SK-N-MC (cell line): ENCODE data around the gene OR2J2.
"Not testable (repeated sequence)": the region's sequence is repeated elsewhere in the genome, so short reads cannot be mapped to it uniquely, and the experiment has no call there.

ENCODE experiments used
- DNase-seq: peaks from one replicate; pipeline ENCODE4 v3.0.0-alpha.2; 2011; ENCODE audit warnings: low read depth, low spot score
- H3K27ac ChIP-seq: fragments of 200-600 bp; sonication (generic); 2 replicates; pipeline ENCODE4 v1.5.1; 2016; ENCODE audit warnings: mixed run types
- H3K36me3 ChIP-seq: fragments of 200-600 bp; sonication (generic); 2 replicates; pipeline ENCODE4 v1.6.1; 2017; ENCODE audit warnings: antibody characterized with exemption, low read length, mixed read lengths; ENCODE audit not compliant: insufficient read depth
- H3K4me3 ChIP-seq: fragments of 200-600 bp; sonication (generic); 2 replicates; pipeline ENCODE4 v1.5.1; 2016
- H3K9ac ChIP-seq: fragments of 200-600 bp; sonication (generic); 2 replicates; pipeline ENCODE4 v1.8.0; 2017; ENCODE audit warnings: mixed run types, mixed read lengths; ENCODE audit not compliant: insufficient read length
- H3K9me3 ChIP-seq: fragments of 200-600 bp; sonication (generic); 2 replicates; pipeline ENCODE4 v1.6.1; 2017; ENCODE audit warnings: low read depth, mild to moderate bottlenecking, antibody characterized with exemption, low read length, moderate library complexity, mixed read lengths
- EZH2 ChIP-seq: fragments of 200-600 bp; sonication (generic); IDR thresholded peaks from one replicate; pipeline ENCODE4 v1.6.1; 2017; ENCODE audit warnings: antibody characterized with exemption
- FOXP2 ChIP-seq: optimal IDR thresholded peaks from 2 replicates; pipeline ENCODE3; 2011; ENCODE audit warnings: mild to moderate bottlenecking, moderate library complexity; ENCODE audit not compliant: insufficient read depth; ENCODE audit errors: extremely low read length, control extremely low read depth
- POLR2AphosphoS5 ChIP-seq: IDR thresholded peaks from 2 replicates; pipeline ENCODE4 v1.6.1; 2012; ENCODE audit warnings: mild to moderate bottlenecking, low read depth, low read length, borderline replicate concordance

Gene OR2J2

GRCh38 chr6:29153083-29153482, 17.6 kb upstream of the OR2J2 start:
- Histone ChIP-seq H3K4me3 (no peak overlapping the region), H3K27ac (no peak overlapping the region), H3K9me3 (no peaks in the 10 kb centered on the region), H3K9ac (no peak overlapping the region), H3K36me3 (no peaks in the 10 kb centered on the region)
- TF ChIP-seq FOXP2 (no peak), POLR2AphosphoS5 (no peak), EZH2 (no peak)
- DNase-seq = no peak

DNA sequence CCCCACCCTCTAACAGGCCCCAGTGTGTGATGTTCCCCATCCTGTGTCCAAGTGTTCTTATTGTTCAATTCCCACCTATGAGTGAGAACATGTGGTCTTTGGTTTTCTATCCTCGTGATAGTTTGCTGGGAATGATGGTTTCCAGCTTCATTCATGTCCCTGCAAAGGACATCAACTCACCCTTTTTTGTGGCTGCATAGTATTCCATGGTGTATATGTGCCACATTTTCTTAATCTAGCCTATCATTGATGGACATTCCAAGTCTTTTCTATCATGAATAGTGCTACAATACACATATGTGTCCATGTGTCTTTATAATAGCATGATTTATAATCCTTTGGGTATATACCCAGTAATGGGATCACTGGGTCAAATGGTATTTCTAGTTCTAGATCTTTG, 15.5 kb upstream of the OR2J2 start:
- not testable (repeated sequence) for H3K36me3 ChIP-seq, H3K9me3 ChIP-seq, H3K27ac ChIP-seq, H3K9ac ChIP-seq, H3K4me3 ChIP-seq, DNase-seq

DNA sequence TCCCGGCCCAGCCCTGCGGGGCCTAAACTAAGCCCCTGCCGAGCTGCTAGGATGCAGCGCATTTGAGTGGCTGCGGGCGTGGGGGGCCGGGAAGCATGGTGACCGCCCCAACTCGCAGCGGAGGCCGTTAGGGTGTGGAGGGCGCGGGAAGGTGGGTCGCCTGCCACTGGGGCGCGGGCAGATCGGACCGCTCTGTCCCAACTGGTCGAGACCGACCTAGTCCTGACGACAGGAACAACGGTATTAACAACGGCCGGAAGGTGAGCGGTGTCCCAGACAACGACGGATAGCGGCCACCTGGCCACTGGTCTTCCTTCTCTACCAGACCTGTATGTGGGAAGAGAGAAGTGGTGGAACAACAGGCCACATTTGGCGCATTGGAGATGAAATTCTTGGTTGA, 10.8 kb upstream of the OR2J2 start:
- not testable (repeated sequence) for H3K4me3 ChIP-seq, H3K36me3 ChIP-seq, DNase-seq, H3K9me3 ChIP-seq, H3K27ac ChIP-seq, H3K9ac ChIP-seq

DNA sequence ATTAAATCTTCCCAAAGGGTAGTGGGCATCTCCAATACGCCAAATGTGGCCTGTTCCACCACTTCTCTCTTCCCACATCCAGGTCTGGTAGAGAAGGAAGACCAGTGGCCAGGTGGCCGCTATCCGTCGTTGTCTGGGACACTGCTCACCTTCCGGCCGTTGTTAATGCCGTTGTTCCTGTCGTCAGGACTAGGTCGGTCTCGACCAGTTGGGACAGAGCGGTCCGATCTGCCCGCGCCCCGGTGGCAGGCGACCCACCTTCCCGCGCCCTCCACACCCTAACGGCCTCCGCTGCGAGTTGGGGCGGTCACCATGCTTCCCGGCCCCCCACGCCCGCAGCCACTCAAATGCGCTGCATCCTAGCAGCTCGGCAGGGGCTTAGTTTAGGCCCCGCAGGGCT, 5.1 kb upstream of the OR2J2 start:
- H3K4me3 ChIP-seq, H3K9ac ChIP-seq, H3K27ac ChIP-seq, H3K36me3 ChIP-seq, H3K9me3 ChIP-seq, DNase-seq: not testable (repeated sequence)

DNA sequence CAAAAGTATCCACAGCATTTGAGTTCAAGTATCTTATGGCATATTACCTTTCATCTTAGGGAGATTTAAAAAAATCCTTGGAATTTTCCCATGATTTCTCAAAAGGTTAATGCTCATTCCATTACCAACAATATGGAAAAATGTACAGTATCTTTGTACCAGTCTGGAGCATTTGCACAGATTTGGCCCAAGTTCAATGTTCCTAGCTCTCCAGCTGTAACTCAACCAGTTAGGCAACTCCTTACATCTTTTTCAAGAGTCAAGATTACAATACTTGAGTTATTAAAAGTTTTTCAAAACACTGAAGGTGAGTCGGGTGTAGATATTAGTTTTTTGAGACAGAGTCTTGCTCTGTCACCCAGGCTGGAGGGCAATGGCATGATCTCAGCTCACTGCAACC, 1.0 kb downstream of the OR2J2 start:
- H3K36me3 ChIP-seq = no peaks in the 10 kb centered on the region
- no peaks in the 10 kb centered on the region for H3K9me3 ChIP-seq
- no peak for TF ChIP-seq EZH2
- no peak for TF ChIP-seq FOXP2
- no peak for TF ChIP-seq POLR2AphosphoS5
- no peak overlapping the region for H3K27ac ChIP-seq
- no peak overlapping the region for H3K4me3 ChIP-seq
- no peak for DNase-seq
- no peak overlapping the region for H3K9ac ChIP-seq

GRCh38 chr6:29183594-29183993, 12.9 kb downstream of the OR2J2 start:
- DNase-seq = no peak
- H3K36me3 ChIP-seq = no peaks in the 10 kb centered on the region
- no peak overlapping the region for H3K9ac ChIP-seq
- no peaks in the 10 kb centered on the region for H3K9me3 ChIP-seq
- TF ChIP-seq POLR2AphosphoS5 (no peak), EZH2 (no peak), FOXP2 (no peak)
- no peak overlapping the region for H3K4me3 ChIP-seq
- H3K27ac ChIP-seq = no peak overlapping the region

GRCh38 chr6:29188659-29189058, 18.0 kb downstream of the OR2J2 start:
- not testable (repeated sequence) for H3K36me3 ChIP-seq, H3K9ac ChIP-seq, H3K4me3 ChIP-seq, DNase-seq, H3K9me3 ChIP-seq, H3K27ac ChIP-seq

DNA sequence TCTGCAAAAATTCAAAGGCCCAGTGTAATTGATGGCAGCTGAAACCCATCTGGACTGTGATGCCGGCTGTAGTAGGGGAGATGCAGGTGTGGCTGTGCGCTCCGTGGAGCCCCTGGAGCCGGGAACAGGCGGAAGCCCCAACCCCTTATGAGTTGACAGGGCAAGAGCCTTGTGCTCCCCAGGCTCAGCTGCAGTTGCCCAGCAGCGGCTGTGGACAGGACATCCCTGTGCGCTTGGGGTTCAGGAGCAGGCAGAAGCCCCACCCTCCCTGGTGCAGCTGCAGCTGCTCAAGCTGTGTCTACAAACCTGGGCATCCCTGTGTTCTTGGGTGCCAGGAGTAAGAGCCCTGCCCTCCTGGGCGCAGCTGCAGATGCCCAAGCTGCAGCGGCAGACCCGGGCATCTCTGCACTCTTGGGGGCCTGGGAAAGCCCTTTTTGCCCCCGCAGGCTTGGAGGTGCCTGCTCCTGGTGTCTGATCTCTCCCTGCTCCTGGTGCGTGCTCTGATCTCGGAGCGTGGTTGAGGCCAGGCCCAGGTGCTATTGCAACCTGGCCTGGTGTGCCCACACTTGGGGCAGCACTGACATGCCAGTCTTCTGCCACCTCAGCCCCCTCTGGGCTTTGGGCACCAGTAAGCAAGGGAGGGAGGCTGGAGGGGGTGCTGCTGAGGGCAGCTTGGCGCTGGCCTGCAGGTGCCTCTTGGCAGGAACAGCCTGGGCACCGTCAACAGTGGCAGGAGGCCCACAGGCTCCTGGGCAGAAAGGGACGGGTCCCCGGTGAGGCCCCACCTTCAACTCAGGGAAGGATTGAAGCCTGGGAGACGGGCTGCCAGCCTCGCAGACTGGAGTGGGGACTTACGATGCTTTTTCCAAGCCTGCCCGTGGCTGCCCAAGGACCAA, 30.3 kb downstream of the OR2J2 start:
- no peaks in the 10 kb centered on the region for H3K9me3 ChIP-seq
- no peaks in the 10 kb centered on the region for H3K36me3 ChIP-seq
- DNase-seq = no peak
- no peak for TF ChIP-seq FOXP2
- TF ChIP-seq EZH2 = no peak
- TF ChIP-seq POLR2AphosphoS5 = no peak
- no peak overlapping the region for H3K27ac ChIP-seq
- H3K4me3 ChIP-seq = no peak overlapping the region
- H3K9ac ChIP-seq = no peak overlapping the region

DNA sequence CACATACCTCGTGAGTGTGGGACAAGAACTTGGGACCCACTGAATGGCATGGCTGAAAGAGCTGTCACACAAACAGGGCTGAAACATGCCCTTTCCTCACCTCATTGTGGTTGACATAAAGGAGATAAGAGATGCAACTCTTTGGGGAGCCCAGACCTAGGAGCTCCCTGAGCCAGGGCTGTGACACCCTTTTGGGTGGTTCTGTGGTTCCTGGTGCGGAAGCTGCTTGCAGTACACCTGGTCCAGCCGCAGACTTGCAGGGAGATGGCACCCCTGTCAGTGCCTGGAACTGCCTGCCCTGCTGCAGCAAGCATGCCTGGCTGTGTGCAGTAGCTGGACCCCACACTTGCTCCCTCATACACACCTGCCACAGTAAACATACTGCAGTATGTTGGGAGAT, 31.3 kb downstream of the OR2J2 start:
- H3K9ac ChIP-seq = no peak overlapping the region
- no peaks in the 10 kb centered on the region for H3K9me3 ChIP-seq
- no peak overlapping the region for H3K27ac ChIP-seq
- no peaks in the 10 kb centered on the region for H3K36me3 ChIP-seq
- DNase-seq = no peak
- H3K4me3 ChIP-seq = no peak overlapping the region
- no peak for TF ChIP-seq FOXP2
- TF ChIP-seq POLR2AphosphoS5 = no peak
- TF ChIP-seq EZH2 = no peak
